ENCODE results near the gene FARP1.

- TF ChIP-seq CTCF (IDR thresholded peaks at IDR 0.05): no peak
- no peak for TF ChIP-seq POLR2A (IDR thresholded peaks at IDR 0.05)
Measured at GRCh38 chr13:98192008-98192407, 49.1 kb downstream of the FARP1 start.
